HT1080 (cell line): ENCODE data around the gene CR2. TPM values are rescaled to one million over a fixed set of nuclear protein-coding genes. Genes with fewer than 3 reads are reported as not detected.
A peak's percentile ranks its signal among the peaks of the same experiment; 100 is the strongest.
"Not testable (repeated sequence)": the region's sequence is repeated elsewhere in the genome, so short reads cannot be mapped to it uniquely, and the experiment has no call there.

Experiments
- DNase-seq: peaks from one replicate; pipeline ENCODE4 v3.0.0-alpha.2; 2015; ENCODE audit warnings: low read depth
- polyA plus RNA-seq, 2 experiments: library from polyadenylated mRNA; depleted of rRNA; stranded (reverse); fragments of >200 nt; gene quantifications; 2 replicates each; pipeline ENCODE4 v1.2.3, GENCODE V29; 2015
- total RNA-seq: library from RNA; depleted of rRNA; stranded (reverse); fragments of >200 nt; shearing (Covaris generic); gene quantifications from 2 replicates; pipeline ENCODE4 v1.2.3, GENCODE V29; 2014; rRNA removed

The CR2 gene
- total RNA-seq, result not detected in 2 replicates
- polyA plus RNA-seq (2015; cell fraction: cytosol; rRNA removed), result 0.09 TPM in 1 of 2 replicates, not detected in the other
- 0.07 TPM in 1 of 2 replicates, not detected in the other for polyA plus RNA-seq (2015; cell fraction: nucleus; rRNA removed)

DNA sequence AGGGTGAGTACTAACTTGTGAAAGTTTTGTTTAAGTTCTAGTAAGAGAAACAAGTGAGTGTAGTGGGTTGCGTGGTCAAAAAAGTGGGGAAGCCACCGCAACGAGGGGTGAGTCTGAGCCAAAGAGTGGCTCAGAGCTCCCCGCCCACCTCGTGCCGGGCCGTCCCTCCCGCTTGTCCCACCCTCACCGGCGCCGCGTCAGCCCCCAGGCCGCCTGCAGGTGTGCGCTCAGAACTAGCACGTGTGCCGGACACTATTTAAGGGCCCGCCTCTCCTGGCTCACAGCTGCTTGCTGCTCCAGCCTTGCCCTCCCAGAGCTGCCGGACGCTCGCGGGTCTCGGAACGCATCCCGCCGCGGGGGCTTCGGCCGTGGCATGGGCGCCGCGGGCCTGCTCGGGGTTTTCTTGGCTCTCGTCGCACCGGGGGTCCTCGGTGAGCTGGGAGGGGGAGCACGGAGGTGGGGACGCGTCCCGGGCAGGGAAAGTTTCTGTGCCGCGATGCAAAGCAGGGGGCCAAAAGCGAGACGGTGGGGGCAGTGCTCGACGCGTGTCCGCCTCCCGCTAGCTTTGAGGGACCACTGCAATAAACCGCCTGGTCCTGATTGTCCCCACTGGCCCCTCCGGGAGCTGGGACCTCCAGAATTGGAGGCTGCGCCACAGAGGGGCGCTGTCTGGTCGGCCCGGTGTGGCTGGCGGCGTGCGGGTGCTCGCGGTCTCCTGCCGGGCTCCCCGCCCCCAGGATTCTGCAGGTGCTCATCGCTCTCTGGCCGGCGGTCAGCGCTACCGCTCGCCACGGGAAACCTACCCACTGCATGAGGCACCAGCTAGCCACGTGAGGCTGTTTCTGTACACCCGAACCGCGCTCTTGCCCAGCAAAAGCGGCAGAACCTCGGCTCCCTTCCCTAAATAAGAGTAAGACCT lies at the start of gene CR2:
Gene CR2 (plus strand): TSS at position 283 of the 919 bp plus-strand sequence. CDS start 91 bp downstream, at position 374.
- DNase-seq, result no peak

DNA sequence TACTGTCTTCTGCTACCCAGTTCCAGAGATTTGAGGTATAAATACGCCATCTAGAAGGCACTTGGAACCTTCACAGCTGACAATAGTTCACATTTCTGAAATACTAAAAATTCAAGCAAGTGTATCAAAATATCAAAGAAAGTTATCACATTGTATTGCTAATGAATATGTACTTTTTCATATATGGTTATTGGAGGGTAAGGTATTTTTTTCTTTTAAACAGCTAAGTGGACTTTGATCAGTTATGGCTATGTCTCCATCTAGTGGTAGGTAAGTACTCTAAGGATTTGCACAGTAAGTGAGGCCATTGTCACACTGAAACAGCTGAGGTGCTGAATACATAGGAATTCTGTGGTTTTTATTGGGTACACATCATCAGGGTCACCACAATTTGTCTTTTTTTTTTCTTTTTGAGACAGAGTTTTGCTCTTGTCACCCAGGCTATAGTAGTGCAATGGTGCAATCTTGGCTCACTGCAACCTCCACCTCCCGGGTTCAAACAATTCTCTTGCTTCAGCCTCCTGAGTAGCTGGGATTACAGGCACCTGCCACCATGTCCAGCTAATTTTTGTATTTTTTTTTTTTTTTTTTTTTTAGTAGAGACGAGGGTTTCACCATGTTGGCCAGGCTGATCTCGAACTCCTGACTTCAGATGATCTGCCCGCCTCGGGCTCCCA lies 49.1 kb upstream of the CR2 start:
- DNase-seq, result peak; percentile 46

DNA sequence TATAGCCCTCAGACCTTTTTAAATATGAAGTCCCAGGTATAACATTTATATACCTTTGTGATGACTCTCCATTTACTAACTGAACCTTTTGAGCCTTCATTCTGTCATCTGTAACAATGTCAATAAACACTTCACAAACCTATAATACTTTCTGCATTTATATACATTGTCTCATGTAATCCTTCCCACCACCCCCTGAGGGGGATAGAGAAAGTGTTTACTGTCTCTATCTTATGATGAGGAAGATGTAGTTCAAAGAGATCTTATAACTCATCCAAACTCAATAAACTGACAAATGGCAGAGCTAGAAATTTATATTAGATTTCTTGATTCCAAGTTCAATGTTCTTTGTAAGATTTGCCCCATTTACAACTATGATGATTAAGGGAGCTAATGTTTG lies 48.3 kb upstream of the CR2 start:
- no peak for DNase-seq

DNA sequence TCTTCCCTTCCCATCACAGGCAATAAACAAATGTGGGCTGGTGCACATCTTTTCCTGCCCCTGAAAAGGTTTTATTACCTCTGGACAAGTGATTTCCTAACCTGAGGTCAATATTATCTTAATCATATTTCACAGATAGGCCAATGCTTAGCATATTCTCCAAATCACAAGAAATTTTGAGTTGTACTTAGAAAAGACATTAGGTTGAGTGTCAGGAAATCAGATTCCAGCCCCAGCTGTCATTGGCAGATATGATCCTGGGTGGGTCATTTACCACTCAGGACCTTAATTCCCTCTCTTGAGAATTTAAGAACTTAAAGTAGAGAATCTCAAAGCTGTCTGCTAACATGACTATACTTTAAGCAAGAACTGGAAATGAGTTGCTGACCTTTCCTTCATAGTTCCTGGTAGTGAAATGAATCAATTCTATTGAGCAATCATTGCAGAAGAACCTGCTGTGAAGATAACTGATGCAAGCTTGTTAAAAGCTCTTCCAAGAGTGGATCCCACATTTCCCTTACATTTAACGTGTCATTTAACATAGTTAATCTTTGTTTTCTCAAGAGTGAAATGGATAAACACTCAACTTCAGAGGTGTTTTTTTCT lies 46.4 kb upstream of the CR2 start:
- DNase-seq, result no peak

DNA sequence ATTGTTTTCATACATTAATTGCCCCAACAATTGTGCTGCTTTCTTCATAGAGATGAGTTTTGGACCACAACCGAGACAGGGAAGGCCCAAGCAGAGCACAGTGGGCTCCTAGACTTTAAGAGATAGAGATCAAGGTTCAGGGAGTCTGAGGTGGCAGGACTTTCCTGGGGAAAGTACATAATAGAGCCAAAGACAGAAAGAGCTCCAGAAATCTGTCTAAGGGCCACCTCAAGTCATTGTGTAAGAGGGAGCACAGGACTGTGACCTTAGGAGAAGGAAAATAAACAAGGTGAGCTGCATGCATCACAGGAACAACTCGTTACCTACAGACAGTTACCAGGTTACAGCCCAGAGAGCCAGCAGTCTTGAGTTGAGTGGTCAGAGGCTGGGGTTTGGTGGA lies 41.3 kb upstream of the CR2 start:
- no peak for DNase-seq

DNA sequence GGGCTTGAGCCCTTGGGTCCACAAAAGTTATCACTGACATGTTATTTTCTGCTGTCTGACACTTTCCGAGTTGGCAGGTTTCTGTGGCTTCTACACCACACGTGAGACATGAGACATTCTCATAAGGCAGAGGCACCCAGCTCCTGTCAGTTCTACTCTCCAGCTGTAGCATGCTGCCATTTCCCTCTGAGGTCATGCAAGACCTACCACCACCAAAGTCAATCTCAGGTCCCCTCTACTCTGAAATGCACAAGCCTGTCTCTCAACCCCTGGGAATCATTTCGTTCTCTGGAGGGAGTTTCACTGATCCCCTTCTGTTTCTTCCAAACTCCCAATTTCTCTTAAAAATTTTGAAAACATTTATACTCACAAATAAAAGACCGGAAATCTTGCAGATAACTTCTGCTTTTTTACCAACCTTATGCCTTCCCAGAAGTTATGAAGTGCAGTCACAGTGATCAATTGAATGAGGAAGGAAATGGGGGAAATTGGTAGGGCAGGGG lies 39.5 kb upstream of the CR2 start:
- no peak for DNase-seq

DNA sequence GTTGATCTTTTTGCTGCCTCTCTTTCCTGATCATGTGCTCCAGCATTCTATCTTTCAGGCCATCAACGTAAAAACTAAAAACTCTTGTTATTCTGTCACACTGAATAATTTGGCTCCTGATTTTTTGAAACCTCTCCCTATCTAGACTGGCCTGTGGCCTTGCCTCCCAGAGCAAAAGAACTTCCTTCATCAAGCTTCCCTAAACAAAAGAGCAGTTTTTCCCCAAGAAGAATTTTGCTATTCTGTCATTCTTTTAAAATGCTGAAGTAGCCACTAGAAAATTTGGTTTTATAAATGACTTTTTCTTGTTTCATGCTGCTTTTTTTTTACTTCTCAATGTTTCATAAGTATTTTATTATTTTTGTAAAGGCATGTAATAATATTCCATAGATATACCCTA lies 37.1 kb upstream of the CR2 start:
- no peak for DNase-seq

DNA sequence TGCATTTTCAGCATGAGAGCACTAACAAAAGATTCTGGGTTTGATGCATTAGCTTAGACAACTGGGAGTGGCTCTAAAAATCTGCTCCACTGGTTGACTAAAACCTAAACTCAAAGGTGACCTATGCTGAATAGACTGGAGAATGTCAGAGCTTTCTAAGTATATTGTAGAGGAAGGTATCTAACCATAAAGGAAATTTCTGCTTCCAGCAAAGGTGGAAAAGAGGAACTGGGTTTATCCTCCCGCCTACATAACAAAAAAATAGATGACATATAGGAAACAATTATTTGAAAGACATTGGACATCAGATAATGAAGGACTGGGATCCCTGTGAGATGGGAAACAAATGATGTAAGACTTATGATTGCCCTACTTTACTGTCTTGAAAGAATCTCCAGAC lies 35.8 kb upstream of the CR2 start:
- DNase-seq, result no peak

DNA sequence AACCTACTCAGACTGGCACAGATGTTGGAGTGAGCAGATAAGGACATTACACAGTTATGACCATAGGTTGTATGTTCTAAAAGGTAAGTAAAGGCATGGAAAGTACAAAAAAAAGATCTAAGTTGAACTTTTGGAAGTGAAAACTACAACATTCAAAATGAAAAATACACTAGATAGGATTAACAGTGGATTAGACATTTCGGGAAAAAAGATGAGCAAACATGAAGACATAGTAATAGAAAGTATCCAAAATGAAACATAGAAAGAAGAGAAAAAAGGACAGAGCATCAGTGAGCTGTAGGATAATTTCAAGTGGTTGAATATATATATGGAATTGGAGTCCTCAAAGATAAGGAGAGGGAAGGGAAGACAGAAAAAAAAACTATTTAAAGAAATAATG lies 34.0 kb upstream of the CR2 start:
- DNase-seq, result no peak

DNA sequence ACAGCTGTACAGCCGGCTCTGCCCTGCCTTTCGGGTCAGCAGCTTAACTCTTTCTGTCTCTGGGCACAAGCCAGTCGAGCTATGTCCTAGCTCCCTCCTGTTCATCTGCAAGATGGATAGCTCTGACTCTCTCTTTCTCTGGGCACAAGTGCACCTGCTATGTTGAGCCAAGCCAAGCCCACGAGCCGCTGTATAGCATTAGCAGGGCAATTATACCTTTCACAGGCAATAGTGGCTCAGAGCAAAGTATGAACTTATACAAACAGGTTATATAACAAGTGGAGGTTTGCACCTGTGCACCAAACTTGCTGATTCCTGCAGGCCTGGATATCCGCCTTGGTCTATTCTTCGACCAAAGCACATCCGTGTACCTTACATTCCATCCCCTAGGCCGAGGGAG lies 33.0 kb upstream of the CR2 start:
- DNase-seq, result no peak

DNA sequence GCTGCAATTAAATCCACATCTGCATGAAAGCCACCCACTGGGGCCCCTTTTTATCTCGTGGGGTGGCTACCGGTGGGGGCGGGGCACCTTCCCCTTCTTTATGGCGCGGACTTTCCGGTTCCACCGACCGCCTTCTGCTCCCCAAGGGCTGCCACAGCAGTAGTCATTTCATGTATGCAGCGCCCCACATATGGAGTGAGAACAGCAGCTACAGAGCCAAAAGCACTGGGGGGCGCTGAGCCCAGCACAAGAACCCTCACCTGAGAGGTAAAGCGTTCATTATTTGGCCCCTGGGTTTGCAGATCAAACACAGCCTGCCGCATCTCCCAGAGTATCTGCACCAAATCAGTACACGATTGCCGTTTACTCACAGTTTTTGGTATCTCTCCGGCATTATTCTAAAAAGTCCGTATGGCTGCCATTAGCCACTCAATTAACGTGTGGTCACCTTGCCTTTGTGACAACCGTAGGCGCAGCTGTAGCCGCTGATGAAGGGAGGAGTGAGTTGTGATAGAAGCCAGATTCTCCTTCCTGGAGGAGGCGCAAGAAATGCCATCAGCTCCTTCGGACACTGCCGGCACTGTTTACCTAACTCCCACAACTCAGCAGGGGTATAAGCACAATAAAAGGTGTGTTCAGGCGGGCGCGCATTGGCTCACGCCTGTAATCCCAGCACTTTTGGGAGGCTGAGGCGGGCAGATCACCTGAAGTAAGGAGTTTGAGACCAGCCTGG lies 30.4 kb upstream of the CR2 start:
- DNase-seq, result no peak

DNA sequence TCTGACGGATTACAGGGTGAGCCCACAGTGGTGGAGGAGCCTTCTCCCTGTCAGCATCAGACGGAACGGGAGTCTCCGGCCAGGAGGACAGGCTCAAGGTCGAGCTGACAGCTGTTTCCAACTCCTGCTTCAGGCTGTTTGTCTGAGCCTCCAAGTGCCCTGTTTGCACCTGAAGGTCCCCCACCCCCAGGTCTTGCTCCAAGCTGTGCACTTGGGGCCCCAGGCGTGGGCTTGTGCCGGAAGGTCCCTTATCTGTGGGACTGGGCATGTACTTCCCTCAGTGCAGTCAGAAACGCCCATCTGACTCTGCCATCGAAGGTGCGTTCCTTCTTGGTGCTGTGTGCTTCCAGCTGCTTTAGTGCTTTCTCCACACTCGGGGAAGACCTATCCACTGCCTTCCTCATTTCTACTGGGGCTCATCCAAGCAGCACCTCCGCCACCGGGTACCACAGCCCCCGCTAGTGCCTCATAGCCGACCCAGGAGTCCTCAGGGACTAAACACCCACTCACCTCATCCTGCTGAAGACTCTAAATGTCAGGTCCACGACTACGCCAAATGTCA lies 29.5 kb upstream of the CR2 start:
- DNase-seq, result no peak

DNA sequence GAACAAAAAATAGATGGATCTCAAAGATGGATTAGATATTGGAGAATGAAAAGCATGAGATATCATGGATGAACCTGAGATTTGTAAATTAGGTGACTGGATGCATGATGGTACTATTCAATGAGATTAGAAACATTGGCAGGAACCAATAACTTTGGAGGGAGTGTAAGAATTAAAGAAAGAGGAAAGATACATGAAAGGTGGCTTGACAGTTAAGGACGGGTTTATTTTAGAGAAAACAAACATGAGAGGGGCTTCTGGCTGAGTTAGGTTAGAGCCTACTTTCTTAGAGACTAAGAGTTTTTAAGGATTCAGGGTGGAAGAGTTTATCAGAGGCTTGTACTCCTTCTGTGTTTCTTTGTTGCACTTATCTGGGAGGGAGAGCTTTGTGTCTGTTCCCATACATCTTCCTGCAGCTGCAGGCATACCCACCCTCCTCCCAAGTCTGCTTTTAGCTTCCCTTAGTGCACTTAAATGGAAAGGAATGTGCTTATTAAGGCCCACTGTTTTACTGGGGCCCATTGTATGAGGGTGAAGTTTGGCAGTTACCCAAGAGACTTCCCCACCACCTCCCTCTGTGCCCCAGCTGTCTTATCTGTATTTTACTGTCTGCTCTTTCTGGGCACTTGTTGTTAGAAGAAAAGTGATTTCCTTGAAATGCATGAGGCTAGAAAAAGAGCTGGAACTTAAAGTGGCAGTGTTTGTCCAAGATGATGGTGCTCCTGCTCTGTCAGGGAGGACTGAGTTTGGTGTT lies 26.1 kb upstream of the CR2 start:
- no peak for DNase-seq

DNA sequence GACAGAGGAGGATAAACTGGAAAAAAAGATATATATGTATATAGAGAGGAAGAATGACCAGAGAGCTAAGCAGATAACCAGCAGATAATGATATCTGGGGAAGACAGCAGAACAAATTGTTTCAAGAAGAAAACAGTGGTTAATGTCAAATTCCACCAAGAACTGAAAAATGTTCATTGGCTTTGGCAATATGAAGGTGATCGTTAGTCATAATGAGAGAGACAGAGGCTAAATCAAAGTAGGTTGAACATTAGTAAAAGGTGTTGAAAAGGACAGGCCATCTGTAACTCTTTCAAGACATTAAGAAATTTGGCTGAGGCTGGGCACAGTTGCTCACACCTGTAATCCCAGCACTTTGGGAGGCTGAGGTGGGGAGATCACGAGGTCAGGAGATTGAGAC lies 25.3 kb upstream of the CR2 start:
- DNase-seq, result no peak

DNA sequence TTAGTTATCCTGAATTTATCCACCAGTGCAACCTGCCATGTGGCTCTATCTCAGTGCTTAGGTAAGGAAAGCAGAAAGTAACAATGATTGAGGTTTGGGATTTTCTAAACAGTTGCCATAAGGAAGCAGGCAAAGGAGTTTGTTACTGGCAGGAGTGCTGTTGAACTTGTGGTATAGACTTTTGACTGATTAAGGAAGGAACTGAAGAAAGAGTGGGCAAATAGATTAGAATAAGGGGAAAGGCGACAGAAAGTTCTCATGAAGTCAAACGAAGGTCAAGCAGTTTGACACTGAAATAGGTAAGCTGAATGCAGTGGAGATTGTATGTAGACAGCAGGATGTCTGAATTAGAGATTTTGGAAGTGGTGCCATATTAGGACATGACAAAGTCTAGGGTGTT lies 24.2 kb upstream of the CR2 start:
- no peak for DNase-seq

DNA sequence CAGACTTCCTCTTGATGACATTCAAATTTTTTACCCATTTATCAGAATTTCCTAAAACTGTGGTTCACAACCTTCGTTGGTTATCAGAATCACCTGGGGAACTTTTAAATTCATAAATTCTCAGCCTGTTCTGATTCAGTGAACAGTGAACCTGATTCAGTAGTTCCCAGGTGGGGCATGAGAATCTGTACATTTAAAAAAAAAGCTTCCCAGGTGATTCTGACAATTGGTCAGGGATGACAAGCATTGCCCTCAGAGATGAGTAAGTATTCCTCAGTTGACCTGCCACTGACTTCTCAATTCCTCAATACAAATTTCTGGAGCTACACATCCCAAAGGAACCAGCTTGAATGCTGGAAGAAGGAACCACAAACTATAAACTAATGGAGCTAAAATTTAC lies 23.5 kb upstream of the CR2 start:
- DNase-seq, result no peak

DNA sequence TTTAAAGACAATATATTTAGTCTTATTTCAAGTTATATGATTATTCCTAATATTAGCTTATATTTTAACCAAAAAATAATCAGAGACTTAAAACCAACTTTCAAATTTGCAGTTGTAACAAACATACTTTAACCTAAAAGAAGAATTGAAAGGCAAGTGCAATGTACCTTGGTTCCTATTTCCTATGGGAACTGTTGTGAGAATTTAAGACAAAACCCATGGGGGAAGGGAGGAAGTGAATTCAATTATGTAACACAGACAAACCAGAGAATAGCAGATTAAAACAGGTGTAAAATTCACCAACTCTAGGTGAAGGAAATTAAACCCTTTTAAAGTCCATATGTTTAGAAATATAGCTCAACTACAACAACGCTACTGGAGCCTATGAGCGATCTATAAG lies 22.6 kb upstream of the CR2 start:
- no peak for DNase-seq

DNA sequence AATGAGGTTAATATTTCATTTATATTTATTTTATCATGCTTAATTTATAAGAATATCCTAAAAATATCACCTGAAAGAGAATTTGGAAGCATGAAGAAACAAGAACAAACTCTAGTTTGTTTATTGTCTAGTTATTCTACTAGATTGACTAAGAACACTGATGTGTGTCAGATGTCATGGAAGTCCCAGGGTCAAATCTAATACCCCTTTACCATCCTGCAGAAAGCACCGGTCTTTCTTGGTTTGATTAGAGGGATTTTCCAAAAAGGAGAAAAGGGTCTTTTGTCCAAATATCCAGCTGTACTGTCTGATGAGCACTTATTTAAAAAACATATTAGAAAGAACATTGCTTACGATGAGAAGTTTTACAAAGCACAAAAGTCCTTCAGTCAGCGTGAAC lies 20.7 kb upstream of the CR2 start:
- no peak for DNase-seq

DNA sequence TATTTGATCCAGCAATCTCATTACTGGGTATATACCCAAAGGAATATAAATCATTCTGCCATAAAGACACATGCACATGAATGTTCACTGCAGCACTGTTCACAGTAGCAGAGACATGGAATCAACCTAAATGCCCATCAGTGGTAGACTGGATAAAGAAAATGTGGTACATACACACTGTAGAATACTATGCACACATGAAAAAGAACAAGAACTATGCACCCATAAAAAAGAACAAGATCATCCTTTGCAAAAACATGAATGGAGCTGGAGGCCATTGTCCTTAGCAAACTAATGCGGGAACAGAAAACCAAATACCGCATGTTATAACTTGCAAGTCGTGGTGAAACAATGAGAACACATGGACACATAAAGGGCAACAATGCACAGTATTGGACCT lies 17.4 kb upstream of the CR2 start:
- not testable (repeated sequence) for DNase-seq

DNA sequence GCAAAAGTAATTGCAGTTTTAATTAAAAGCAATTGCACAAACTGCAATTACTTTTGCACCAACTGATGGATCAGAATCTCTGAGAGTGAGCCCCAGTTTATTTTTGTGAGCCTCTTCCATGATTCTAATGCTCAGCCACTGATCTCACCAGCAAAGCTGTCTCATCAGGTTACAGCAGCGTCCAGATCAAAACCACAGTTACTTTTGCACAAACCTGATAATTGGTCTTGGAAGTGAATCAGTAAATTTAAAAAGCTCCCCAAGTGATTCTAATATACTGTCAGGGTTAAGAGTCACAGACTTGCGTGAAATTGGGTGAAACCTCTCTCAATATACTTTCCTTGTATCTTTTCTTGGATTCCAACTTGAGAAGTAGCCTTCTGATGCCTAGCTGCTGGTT lies 13.5 kb upstream of the CR2 start:
- no peak for DNase-seq
